GM18502 (cell line): ENCODE data around the gene ZNF385C.

ENCODE experiments used
- ATAC-seq: cut with Tn5 transposase; IDR thresholded peaks from one replicate; pipeline ENCODE4 v1.9.1; 2021; ENCODE audit warnings: mild to moderate bottlenecking; ENCODE audit not compliant: unreplicated experiment, poor library complexity

Gene ZNF385C

DNA sequence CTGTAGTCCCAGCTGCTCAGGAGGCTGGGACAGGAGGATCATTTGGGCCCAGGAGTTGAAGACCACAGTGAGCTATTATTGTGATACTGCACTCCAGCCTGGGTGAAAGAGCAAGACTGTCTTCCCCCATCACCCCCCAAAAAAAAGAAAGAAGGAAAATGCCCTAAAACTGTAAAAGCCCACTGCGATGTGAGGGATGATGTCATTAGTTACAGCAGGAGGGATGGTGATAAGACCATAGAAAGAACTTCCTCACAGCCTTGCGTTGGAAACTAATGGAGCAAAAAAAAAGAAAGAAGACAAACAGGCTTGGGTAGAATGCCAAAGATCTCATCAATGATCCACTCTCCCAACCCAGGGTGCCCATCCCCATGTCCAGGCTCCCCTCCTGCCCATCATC, 18.7 kb downstream of the ZNF385C start:
- no peak for ATAC-seq

DNA sequence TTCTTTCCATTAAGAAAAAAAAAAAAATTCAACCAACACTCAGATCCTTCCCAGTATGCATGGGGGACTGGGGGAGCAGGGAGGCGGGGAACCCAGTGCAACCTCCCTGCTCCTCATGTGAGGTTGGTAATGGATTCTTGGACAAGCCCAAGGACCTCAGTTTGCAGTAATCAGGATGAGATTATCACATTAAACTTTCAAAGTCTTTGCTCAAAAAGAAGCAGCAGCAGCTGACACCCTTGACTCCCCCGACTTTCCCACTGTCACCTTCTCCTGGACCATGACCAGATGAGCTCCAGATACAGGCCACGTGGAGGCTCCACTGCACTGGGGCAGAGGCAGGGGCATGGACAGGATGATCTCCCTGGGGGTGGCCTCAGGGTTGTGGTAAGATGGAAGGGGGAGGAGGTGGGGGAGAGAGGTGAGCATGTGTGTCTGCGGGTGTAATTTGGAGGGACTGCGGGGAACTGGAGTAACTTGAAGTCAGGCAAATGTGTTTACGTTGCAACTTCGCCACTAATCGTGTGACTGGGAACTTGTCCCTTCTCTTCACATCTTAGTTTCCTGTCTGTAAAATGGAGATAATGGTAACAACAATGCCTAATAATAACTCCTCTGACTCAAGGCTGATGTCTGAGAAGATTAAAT, 19.8 kb downstream of the ZNF385C start:
- no peak for ATAC-seq

DNA sequence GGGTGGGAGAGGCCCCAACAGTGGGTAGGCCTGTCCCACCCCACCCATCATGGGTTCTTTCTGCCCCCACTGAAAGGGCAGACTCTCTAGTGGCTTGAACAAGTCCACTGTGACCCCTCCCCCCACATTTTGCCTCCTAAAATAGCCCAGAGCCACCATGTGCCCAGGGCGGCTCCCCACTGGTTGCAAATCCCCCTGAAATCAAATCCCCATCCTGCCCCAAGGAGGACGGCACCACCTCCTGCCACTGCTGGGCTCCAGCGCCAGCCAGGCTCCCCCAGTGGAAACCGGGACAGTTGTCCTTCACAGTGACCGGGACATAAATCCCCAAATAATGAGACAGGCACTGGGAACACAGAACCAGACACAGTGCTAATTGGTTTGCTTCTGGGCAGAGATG, 20.5 kb downstream of the ZNF385C start:
- ATAC-seq = no peak

- ATAC-seq = no peak
Observed at GRCh38 chr17:42076797-42077559, 21.3 kb downstream of the ZNF385C start.

- no peak for ATAC-seq
Observed at GRCh38 chr17:42075789-42076188, 22.5 kb downstream of the ZNF385C start.

DNA sequence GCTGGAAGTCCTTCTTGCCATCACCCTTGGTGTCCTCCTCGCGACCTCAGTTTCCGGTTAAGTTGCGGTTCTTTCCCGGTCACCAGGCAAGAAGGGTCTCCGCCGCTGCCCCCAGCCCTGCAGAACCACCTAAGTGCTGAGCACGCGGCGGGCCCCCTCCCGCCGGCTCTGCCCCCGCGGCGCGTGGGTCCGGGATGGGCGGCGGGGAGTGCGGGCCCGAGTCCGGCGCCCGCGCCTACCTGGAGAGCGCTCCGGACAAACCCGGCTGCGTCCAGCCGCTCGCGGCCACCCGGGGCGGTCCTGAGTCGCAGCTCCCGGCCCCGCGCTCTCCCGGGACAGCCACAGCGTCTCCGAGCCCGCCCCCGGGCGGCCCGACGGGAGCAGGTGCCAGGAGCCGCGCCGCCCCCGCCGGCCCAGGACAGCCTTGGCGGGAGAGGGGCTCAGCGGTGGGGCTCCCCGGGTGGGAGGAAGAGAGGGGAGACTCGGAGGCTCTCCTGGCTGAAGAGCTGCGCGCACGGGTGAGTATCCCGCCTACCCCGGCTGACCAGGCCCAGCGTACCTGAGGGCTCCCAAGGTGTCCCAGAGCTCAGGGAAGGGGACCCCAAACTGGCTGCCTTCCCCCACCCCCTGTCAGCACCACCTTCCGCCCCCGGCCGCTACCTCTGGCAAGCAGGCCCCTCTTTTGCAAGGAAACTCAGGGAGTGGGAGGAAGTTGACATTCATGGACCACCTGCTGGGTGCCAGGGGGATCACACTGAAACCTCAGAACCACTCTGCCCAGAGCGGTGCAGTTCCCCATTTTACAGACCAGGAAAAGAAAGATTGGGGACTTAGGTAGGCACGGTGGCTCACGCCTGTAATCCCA, 25.7 kb downstream of the ZNF385C start:
- no peak for ATAC-seq

DNA sequence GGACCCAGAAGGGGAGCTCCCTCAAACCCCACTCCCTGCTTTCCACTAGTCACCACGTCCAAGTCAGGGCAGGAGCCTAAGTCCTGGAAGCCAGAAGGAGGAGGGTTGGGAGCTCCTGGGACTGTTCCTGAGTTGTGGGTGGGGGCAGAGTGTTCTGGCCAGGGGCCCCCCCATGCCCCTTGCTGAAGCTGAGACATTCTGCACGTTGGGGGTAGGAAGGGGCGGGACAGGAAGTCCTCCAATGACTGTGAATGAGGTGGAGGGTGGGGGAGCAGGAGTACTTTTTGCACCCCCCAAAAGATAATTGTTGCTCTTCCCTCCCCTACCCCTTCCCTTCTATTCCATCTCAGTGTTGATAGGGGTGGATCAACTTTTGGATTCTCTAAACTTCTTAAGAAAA, 26.5 kb downstream of the ZNF385C start:
- ATAC-seq = no peak

DNA sequence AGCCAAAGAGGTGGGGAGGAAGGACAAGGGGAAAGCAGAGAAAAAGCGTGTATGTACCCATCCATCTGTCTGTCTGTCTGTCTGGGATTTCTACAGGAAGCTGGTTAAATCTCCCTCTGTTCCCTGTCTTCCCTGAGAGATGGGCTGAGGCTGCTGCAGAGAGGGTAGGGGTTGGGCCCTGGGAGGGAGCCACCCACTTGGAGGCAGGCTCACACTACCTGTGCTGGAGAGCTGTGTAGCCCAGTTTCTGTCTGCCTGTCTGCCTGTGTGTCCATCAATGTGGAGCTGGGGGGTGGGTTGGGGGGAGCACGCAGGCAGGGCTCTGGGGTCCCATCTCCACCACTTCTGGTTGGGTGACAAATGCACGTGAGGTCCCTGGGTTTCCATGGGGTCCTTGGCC, 29.3 kb downstream of the ZNF385C start:
- no peak for ATAC-seq

- no peak for ATAC-seq
Observed at GRCh38 chr17:42067371-42068091, 30.7 kb downstream of the ZNF385C start.

- ATAC-seq = no peak
Observed at GRCh38 chr17:42065201-42065600, 33.1 kb downstream of the ZNF385C start.

DNA sequence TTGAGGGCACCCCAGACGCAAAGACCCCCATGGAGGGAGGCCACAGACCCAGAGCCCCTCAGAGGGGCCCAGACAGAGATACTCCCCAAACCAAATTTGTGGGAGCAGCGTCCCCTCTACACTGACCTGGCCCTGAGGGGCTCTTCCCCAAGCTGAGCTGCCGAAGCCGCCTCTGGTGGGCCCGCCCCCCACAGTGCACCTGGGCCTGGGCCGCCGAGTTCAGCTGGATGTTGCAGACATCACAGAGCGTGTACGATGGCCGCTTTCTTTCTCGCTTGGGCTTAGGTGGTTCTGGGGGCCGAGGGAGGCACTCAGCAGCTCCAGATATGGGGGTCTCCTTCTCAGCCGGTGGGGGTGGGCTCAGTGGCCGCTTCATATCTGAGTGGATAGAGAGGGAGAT, 35.6 kb downstream of the ZNF385C start:
- no peak for ATAC-seq

DNA sequence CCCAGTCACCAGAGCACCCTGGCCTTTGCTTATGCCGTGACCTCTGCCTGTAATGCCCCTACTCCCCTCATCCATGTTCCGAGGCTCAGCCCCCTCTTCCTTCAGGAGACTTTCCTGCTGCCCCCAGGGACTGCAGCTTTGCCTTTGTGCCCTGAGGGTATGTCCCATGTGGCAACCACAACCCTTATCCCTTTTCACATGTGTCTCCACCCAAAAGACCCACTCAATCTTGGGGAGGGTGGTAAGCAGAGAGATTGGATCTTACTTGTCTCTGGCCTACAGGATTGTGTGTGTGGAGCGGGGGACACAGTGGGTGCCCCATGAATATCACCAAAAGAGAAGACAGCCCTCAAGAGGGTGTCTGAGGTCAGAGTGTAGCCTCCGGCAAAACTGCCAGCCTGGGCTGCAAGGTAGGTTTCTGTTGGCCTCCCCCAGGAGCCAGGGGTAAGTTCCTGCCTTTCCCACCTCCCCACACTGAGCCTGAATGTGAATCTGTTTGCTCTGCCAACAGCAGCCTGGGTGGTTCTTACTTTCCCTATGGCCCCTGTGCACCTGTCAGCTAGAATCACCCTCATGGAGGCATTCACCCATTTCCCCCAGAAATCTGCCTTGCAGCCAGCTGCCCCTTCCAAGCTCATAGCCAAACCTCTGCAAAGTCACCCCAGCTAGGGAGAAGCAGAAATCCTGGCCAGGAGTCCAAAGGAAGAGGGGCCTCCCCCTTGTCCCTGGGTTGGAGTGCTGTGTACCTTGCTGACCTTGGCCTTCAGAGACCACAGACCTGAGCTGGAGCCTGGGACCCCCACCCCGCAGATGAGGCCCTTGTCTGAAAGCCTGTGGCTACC, 36.4 kb downstream of the ZNF385C start:
- ATAC-seq = no peak

GRCh38 chr17:42060231-42060630, 38.0 kb downstream of the ZNF385C start:
- ATAC-seq = no peak

DNA sequence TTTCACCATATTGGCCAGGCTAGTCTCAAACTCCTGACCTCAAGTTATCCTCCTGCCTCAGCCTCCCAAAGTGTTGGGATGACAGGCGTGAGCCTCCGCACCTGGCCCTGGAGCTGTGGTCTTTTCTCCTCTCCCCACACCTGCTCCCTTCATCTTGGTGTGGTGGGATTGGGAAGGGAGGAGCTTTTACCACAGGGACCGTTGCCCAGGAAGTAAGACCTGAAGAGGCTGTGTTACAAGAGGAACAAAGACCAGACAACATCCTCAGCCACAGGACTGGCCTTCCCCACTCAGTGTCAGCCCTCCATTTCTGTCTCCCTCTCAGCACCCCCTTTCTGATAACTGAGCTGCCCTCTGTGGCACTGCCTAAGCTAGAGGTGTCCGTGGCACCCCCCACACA, 38.5 kb downstream of the ZNF385C start:
- ATAC-seq = no peak

DNA sequence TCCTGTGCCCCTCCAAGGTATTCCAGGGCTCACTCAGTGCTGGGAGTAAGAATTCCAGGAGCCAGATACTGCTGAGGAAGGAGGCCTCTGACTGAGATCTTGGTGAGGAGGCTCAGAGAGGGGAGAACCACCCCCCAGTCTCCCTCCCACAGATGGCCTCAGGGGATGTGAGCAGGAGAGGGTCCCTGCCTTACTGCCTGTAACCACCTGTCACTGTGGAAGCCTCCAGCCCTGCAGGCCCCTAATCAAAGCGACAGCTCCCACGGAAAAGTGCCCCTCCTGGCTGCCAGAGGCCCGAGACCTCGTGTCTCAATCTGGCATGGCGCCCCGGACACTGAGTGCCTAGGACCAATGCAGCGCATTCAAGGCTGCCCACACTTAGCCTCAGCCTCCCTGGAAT, 40.2 kb downstream of the ZNF385C start:
- no peak for ATAC-seq

DNA sequence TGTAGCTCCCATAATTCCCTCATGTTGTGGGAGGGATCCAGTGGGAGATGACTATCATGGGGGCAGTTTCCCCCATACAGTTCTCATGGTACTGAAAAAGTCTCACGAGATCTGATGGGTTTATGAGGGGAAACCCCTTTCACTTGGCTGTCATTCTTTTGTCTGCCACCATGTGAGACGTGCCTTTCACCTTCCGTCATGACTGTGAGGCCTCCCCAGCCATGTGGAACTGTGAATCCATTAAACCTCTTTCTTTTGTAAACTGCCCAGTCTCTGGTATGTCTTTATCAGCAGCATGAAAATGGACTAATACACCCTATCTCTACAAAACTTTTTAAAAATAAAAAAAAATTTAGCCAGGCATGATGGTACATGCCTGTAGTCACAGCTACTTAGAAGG, 41.6 kb downstream of the ZNF385C start:
- no peak for ATAC-seq

DNA sequence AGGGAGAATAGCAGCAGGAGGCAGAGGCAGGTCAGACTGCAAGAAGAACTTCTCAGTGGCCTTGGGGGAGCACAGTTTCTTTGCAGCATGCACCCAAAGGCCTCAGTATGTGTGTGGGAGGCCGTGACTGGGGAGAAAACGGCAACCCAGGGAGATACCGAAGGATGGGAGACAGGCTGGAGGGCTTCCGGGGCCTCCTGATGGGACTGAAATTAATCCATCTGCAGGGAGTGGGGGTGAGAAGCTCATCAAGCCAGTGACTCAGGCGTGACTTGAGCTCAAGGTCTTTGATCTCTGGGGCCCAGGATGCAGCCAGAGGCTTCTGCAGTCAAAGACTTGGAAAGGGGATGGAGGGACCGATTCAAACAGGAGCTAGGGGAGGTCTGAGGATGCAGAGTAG, 42.8 kb downstream of the ZNF385C start:
- ATAC-seq = no peak

GRCh38 chr17:42055027-42055426, 43.2 kb downstream of the ZNF385C start:
- ATAC-seq = no peak

GRCh38 chr17:42053731-42054500, 44.4 kb downstream of the ZNF385C start:
- no peak for ATAC-seq
